GM03348 (cell line): Measurements from ENCODE around the gene MAP2K5.

Source experiments
- DNase-seq: peaks from one replicate; pipeline ENCODE4 v3.0.0; 2012; ENCODE audit warnings: low spot score

Gene MAP2K5

DNA sequence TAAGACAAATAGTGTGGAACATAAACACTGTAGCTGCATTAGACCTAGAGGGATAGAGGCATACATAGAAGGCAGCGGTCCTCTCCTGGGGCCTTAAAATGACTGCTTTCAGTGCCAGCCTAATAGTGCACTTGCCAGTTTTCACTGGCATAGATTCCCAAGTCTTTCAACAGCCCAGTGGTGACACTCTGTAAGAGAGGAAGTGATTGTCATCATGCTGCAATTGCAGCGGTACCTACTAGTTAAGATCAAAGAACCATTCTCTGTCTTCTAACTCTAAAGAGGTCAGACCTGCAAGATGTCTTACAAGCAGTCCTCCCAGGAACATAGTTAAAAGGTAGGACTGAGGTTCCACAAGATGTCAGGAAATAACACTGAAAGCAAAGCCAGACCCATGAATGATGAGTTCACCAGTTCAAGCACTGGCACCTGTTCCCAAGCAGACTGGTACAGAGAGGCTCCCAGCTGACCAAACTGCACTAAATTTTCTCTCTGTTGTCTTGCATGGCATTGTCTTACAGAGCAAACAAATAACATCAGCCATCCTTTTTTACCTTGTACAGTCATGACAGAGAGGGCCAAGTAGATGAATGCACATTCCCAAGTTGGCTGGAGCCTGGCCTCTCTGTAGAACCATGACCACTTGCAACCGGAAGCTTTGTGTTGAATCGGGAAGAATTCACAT, 182.3 kb downstream of the MAP2K5 start:
- DNase-seq, result no peak

DNA sequence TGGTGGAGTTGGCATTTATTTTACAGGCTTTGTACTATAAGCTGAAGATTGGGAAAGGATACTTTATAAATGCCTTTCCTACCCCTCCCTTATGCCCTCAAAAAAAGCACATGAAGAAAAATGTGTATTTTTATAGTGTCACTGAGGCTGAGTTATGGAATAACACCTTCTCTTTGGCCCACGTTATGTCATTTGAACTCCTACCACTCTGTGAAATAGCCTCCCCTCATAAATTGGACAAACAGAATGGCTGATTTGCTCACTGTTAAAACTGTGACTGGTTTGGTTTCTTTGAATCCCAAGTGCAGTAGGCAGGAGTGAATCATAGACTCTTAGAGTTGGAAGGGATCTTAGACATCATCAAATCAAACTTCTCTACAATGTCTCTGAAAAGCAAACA, 187.6 kb downstream of the MAP2K5 start:
- DNase-seq, result no peak

DNA sequence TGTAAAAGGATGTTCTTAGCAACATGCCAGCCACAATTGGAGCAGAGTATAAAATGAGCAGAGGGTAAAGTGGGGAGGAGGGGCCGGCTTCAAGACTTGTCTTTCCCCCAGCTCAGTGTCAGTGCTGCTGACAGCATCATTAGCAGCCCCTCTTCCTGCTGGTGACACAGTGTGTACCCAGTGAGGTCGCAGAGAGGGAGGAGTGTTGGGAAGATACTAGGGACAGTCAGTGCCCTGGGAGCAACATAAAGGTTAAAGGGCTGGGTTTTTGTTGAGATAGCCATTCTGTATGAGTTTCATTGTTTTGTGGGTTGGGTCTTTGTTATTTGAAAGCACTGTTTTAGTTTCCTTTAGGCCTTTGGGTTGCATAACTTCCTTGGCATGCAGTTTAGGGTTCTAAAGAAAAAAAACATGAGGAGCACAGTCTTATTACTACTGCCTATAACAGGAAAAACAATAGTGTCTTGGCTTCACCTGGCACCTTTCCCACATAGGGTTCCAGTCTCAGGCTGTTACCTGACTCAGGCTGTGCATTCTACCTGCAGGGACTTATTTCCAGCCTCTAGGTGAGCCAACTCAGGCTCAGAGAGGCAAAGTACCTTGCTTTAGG, 188.7 kb downstream of the MAP2K5 start:
- DNase-seq, result no peak

DNA sequence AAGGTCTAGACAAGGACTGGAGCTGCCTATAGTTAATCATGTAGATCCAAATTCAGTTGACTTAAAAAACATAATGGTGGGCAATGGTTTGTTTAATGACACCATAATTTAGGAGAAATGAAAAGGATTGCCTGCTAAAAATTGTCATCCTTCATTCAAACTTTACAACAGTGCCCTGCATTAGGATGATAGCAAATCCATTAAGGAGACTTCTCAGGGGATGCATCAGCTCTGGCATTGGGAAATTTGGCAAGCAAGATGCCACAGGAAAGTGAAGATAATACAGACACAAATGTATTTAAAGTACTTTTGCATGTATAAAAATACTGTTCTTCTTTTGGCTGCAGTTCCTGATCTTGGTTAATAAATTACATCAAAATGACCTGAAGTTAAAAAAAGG, 189.7 kb downstream of the MAP2K5 start:
- DNase-seq, result no peak

DNA sequence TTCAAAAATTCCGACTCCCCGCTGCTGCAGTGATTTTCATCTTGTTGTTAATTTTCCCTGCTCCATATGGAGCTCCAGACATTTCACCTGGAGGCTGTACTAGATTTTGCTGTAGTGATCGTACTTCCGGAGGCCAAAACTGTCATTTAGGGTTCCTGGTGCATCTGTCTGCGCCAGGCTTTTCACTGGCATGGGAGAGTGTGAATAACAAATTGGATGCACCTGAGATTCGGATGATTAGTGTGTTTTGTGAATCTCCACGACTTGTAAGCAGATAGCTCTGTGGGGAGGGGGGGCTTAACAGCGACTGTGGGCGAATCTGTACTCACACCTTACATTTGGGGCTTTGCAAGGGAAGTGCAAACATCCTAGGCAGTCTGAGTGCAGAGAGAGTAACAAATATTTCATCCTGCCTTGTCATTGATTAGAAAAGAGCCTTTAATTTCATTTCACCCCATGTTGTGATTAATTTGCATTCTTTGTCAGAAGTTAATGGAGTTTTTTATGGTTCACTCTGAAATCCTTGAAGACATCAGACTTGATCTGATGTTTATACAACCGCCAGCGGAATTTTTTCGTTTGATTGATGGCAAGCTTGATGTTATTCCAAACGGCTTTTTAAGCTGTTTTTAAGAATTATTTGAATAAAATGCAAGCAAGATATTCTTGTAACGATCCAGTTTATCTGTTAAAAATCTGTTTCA, 190.3 kb downstream of the MAP2K5 start:
- DNase-seq, result no peak

DNA sequence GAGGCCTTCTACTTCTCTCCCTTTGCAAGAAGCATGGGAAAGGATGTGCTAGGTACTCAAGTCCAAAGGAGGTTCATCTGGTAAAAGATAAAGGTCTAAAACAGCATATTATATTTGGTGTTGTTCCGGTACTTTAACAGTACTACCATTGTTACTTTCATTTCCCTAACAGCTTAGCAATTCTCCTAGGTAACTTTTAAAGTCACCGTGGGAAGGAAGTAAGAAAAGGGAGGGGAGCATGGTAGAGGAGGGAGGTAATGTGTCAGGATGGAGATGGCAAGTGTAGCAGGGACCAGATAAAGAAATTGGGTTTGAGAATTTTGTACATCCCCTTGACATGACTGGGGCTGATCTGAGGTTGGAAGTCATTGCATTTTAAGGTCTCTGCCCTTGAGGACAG, 193.4 kb downstream of the MAP2K5 start:
- DNase-seq, result no peak

DNA sequence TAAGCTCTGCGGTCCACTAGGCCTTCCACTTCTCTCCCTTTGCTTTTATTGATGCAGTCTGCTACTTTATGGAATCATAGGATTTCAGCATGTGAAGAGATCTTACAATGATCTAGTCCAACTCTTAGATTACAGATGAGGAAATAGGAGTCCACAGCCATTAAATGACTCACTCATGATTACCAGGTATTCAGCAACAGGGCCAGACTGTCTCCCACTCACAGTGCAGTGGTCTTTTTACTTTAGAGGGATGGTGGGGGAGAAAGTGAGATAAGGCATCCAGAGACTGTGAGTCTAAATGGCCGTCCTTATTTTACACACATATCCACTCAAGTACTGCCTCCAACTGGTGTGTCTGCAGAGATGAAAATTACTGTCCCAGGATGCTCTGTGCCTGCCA, 194.3 kb downstream of the MAP2K5 start:
- DNase-seq, result no peak

DNA sequence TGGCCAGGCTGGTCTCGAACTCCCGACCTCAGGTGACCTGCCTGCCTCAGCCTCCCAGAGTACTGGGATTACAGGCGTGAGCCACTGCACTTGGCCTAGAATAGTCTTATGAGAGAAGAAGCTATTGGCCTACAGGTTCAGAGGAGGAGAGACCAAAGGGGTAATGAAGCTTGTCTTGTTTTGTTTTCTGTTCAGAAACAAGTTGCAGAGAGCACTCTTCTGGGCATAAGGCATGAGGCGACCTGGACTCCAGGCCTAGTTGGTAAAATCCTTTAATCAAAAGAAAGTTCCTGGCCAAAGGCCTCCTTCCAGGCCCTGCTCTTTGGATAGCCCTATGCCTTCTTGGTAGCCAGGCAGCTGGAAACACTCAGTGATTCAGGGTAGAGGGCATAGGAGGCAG, 195.6 kb downstream of the MAP2K5 start:
- no peak for DNase-seq

DNA sequence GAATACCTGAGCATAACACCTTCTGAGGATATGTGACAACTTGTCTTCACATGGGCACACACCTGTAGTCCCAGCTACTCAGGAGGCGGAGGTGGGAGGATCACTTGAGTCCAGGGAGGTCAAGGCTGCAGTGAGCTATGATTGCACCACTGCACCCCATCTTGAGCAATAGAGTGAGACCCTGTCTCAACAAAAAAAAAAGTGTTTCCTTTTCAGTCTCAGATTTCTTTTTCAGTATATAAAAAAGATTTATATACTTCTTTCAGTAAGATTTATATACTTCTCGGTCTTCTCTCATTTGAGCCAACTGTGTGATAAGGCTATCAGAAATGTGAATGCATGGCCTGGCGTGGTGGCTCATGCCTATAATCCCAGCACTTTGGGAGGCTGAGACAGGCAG, 197.9 kb downstream of the MAP2K5 start:
- no peak for DNase-seq

DNA sequence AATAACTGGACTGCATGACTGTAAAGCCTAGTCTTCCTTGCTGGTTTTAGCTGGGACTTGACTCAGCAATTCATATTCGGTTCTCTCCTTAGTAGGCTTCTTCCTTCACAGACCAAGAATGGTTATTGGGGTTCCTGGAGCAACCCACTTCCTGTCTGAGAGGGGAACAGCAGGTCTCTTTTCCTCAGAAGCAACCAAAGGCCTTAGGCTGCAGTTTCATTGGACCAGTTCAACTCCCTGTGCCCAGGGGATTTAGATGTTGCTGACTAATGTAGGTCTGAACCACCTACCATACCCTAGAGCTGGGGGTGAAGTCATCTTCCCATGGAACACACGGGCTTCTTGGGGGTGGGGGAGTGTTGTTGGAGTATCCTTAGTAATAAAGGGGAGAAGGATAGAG, 198.8 kb downstream of the MAP2K5 start:
- no peak for DNase-seq

DNA sequence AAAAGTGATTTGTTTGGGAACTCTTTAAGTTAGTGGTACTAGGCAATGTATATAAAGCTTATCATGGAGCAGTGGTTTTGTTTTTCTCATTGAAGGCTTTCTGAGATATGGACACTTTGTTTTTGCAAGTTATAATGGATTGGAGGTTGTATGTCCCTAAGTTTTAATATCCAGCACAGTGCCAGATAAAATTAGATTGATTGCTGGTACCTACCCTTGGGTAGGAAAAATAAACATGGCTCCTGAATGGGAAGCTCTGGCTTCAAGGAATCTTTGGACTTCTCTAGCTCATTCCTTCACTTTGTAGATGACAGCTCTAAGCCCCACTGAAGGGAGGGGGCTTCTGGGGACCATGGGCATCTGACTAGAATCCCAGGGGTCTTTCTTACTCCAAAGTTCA, 201.1 kb downstream of the MAP2K5 start:
- no peak for DNase-seq

DNA sequence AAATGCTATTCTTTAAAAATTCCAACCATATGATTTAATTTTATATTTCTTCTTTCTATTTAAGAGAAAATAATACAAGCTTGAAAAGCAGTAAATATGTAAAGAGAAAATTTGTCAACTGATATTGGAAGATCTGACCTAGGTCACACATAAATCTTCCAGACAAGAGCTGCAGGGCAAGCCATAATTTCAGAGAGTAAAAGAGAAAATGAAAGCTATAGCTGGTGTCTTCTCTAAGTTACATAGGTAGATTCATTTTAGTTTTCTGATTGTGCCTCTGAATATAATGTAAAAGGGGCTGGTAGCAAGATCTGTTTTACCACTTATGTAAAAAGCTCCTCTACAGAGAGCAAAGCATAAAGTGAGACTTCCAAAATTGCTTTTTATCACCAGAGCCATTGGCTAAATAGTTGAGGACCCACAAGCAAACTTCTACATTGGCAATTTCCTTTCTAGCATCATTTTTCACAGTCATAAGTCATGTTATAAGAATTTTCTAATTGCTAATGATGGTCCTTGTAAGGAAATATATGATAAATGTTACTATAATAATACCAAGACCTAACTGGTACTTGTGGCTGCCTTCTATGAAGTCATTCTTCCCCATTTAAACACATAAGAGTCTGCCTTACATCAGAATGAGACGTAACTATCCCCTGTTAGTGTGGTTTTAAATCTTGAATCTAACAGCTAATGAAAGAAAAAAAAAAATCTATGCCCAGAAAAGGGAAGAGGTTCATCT, 202.0 kb downstream of the MAP2K5 start:
- DNase-seq, result no peak

DNA sequence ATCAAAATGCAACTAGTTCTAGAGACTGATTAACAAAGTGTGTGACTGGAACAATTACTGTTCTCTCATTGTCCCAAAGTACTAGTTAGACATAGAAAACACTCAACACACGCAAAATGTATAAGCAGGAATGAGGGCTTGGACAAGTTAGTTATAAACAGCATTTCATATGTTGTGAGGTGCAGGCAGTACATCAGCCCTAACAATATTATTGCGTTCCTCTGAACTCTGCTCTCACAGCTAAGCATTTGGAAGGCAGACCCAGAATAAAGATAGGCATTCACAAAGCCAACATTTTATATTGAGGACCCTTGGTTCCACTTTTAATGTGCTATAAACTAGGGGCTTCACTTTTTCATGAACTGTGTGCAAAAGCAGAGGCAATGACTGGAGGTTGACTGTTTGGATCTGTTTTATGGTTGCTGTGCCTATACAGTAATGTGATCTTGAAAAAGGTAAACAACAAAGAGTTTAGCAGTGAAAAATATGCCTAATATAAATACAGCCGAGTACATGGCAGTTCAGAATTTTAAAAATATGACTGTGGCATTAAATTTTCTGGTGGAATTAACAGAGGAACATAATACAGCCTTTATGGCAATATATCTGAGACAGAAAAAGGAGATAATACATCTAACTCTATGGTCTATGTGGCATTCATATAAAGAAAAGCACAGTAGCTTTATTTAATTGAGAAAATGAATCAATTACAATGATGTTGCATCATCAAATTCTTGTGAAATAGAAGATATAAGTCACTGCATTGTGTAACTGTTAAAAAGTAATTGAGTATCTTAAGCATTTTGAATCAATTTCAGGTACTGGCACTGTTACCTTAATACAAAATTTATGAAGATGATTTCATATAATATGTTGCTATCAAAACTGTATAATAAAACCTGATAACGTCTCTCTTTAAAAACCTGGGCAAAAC, 202.8 kb downstream of the MAP2K5 start:
- peak; percentile 22 for DNase-seq

DNA sequence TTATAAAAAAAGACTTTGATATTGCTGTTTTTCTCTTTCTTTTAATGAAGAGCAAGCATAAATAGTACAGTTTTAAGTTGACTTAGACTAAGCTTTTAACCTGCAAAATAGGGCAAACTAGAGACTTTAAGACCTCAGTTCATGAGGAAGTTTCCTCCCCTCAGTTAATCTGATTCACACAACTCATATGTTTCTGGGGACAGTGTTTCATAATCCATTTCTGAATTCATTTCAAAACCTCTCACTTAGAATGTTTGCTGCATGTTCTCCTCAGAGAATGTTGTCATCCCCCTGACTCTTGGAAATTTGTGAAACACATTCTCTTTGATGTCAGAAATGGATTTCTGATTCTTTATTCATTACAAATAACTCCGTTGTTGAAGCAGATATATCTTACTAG, 203.5 kb downstream of the MAP2K5 start:
- peak; percentile 66 for DNase-seq

DNA sequence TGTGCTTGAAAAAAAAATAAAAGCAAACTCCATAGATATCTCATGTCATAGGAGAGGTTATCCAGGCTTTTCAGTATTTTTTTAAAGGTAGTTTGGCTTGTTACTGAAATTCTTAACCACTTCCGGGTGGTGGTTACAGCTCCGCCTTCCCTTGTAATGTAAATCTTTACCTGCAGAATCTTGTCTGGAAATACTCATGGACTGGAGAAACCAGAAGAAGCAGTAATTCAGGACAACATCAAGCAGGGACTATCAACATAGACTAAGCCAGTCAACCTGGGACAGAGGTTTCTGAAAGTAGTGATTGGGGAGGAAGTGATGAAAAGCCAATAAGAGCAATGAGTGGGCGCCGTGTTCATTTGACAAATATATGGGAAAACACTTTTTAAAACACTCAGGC, 203.9 kb downstream of the MAP2K5 start:
- no peak for DNase-seq

DNA sequence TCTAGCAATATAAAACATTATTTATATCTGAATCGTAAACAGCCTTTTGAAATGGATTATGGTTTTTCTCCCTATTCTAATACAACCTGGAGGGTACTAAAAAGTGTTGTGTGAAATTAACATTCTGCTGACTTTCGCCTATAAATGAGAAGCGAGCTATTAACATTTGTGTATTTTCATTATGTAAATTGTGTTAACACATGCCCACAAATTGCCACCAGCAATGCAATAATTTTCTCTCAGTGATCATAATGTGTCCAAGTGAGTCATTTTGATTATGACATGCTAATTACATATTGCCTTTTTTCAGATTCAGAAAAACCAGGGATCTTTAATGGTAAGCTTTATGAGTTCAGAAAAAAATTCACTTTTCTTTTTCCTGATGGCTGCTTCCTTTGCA, 205.4 kb downstream of the MAP2K5 start:
- DNase-seq, result no peak

DNA sequence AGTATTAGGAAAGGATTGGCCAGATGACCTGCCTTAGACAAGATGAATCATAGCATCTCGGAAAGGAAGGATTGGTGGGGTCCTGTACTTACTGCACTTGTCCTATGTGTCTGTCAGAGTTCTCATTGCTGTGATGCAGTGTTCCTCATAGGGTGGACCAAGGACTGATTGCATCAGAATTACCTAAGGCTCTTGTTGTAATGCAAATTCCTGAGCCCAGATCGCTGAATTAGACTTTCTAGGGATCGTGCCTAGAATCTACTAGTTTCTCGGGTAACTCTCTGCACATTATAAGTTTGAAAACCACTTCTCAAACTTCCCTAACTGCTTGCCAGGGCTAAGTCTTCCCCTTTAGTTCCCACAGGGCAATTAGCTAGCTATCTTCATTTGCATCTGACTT, 207.9 kb downstream of the MAP2K5 start:
- no peak for DNase-seq

DNA sequence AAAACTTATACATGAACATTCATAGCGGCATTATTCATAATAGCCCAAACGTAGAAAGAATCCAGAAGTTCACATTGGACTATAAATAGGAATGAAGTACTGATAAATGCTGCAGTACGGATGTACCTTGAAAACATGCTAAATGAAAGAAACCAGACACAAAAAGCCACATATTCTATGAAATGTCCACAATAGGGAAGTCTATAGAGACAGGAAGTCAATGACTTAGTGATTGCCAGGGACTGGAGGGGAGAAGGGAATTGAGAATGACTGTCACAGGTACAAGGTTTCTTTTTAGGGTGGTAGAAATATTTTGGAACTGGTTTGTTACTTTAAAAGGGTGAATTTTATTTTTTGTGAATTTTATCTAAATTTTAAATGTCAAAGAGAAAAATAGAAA, 211.4 kb downstream of the MAP2K5 start:
- no peak for DNase-seq

DNA sequence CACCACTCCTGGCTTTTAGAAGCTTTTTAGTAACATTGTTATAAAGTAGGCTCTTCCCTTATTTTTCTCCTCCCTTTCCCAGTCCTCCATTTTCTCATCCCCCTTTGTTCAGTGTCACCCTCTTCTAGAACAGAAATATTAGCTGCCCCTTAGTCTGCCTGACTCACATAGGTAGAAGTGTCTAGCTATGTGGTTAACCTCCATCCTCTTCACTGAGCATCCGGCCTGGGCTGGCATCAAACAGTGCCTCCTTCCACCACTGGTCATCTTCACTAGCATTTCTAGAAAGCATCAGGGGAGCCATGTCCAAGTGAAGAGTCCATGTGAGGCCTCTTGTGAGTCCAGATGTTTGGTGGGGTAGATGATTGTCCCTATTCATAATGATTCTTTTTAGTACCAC, 212.8 kb downstream of the MAP2K5 start:
- DNase-seq, result no peak

DNA sequence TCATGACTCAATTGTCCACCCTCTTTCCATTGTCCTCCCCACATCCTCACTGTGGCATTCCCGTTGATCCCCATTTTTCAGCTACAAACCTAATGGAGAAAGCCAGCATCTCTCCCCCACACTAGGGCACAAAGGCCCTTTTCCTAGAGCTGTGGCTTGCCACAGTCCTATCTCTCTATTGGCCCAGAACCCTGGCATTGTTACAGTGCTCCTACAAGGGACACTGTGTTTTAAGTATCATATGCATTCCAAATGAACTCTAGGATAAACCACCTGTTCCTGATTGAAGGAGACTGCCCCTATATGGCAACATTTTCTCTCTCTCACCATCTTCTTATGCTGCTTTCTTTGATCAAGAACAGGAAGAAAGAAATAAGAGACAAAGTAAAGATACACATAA, 213.4 kb downstream of the MAP2K5 start:
- DNase-seq, result no peak

DNA sequence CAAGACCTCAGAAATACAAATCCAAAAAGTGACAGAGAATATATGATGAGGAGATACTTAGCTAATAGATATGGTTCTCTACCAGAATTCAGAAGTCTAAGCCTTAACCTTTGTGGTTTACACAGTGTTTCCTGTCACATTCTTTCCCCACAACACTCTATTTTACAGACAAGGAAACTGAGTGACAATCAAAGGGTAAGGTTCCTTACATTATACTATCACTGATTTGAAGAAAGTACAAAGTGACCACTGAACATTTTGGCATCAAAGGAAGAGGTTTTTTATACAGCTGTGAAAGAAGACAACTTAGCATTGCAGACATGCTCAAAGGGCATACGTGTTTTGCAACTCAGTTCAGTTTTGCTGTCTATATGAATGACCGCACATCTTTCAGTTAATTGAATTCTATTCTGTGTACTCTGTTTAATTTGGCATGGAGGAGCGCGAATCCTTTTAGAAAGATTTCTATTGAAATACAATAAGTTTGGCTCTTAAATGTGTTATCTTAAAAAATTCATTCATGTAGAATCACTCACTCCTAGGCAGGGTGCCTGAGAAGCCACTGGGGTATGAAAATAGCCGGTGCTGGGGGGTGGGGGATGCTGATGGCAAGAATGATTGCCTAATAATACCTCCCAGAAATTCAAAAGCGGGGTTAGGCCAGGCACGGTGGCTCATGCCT, 216.3 kb downstream of the MAP2K5 start:
- DNase-seq, result no peak
